Measurements from ENCODE around the gene BTAF1.

Gene BTAF1

GRCh38 chr10:91932737-91933136 lies 9.2 kb downstream of the BTAF1 start:
- H3K27ac Mint-ChIP-seq = no peak overlapping the region
- peaks cover 75% of the 10 kb centered on the region for H3K36me3 Mint-ChIP-seq (ENCODE audit: low read depth)
- H3K9me3 Mint-ChIP-seq = no peaks in the 10 kb centered on the region
- no peak for DNase-seq
- no peak overlapping the region for H3K4me3 Mint-ChIP-seq
- H3K4me1 Mint-ChIP-seq (ENCODE audit: low read depth) = peaks cover 68% of the 10 kb centered on the region
- no peaks in the 10 kb centered on the region for H3K27me3 Mint-ChIP-seq

- DNase-seq = no peak
- Mint-ChIP-seq H3K27me3 (no peaks in the 10 kb centered on the region), H3K4me1 (ENCODE audit: low read depth) (peaks cover 57% of the 10 kb centered on the region), H3K4me3 (no peak overlapping the region), H3K9me3 (no peaks in the 10 kb centered on the region), H3K36me3 (ENCODE audit: low read depth) (peaks cover 82% of the 10 kb centered on the region), H3K27ac (no peak overlapping the region)
Observed at GRCh38 chr10:91935886-91936285, 12.3 kb downstream of the BTAF1 start.

- Mint-ChIP-seq H3K36me3 (ENCODE audit: low read depth) (peaks cover 85% of the 10 kb centered on the region), H3K4me3 (no peak overlapping the region), H3K9me3 (no peaks in the 10 kb centered on the region), H3K4me1 (ENCODE audit: low read depth) (peaks cover 41% of the 10 kb centered on the region), H3K27me3 (no peaks in the 10 kb centered on the region), H3K27ac (no peak overlapping the region)
- DNase-seq = no peak
Observed at GRCh38 chr10:91939653-91940052, 16.1 kb downstream of the BTAF1 start.

GRCh38 chr10:91941426-91941825 lies 17.9 kb downstream of the BTAF1 start:
- Mint-ChIP-seq H3K27ac (no peak overlapping the region), H3K27me3 (no peaks in the 10 kb centered on the region), H3K4me1 (ENCODE audit: low read depth) (peaks cover 47% of the 10 kb centered on the region), H3K36me3 (ENCODE audit: low read depth) (peaks cover 83% of the 10 kb centered on the region), H3K9me3 (no peaks in the 10 kb centered on the region), H3K4me3 (no peak overlapping the region)
- DNase-seq = no peak

GRCh38 chr10:91944880-91945630 lies 21.5 kb downstream of the BTAF1 start:
- H3K36me3 Mint-ChIP-seq (ENCODE audit: low read depth) = peaks cover 83% of the 10 kb centered on the region
- H3K9me3 Mint-ChIP-seq = no peaks in the 10 kb centered on the region
- DNase-seq = no peak
- peaks cover 41% of the 10 kb centered on the region for H3K4me1 Mint-ChIP-seq (ENCODE audit: low read depth)
- no peaks in the 10 kb centered on the region for H3K27me3 Mint-ChIP-seq
- peak overlapping the region; percentile 88 for H3K27ac Mint-ChIP-seq
- H3K4me3 Mint-ChIP-seq = peak overlapping the region; percentile 33

- Mint-ChIP-seq H3K4me1 (ENCODE audit: low read depth) (peaks cover 2% of the 10 kb centered on the region), H3K27ac (peak overlapping the region; percentile 5), H3K36me3 (ENCODE audit: low read depth) (peaks cover 92% of the 10 kb centered on the region), H3K27me3 (no peaks in the 10 kb centered on the region), H3K4me3 (no peak overlapping the region), H3K9me3 (no peaks in the 10 kb centered on the region)
- no peak for DNase-seq
Observed at GRCh38 chr10:91953600-91954160, 30.1 kb downstream of the BTAF1 start.

- Mint-ChIP-seq H3K4me3 (no peak overlapping the region), H3K4me1 (ENCODE audit: low read depth) (no peaks in the 10 kb centered on the region), H3K9me3 (no peaks in the 10 kb centered on the region), H3K27ac (no peak overlapping the region), H3K36me3 (ENCODE audit: low read depth) (peaks cover 91% of the 10 kb centered on the region), H3K27me3 (no peaks in the 10 kb centered on the region)
- no peak for DNase-seq
Observed at GRCh38 chr10:91955114-91955513, 31.5 kb downstream of the BTAF1 start.

GRCh38 chr10:91957091-91957490 lies 33.5 kb downstream of the BTAF1 start:
- H3K27ac Mint-ChIP-seq = peak overlapping the region; percentile 44
- H3K9me3 Mint-ChIP-seq = no peaks in the 10 kb centered on the region
- H3K4me3 Mint-ChIP-seq = no peak overlapping the region
- H3K4me1 Mint-ChIP-seq (ENCODE audit: low read depth) = no peaks in the 10 kb centered on the region
- H3K27me3 Mint-ChIP-seq = no peaks in the 10 kb centered on the region
- no peak for DNase-seq
- H3K36me3 Mint-ChIP-seq (ENCODE audit: low read depth) = peaks cover 92% of the 10 kb centered on the region

- H3K4me1 Mint-ChIP-seq (ENCODE audit: low read depth) = peaks cover 24% of the 10 kb centered on the region
- peaks cover 90% of the 10 kb centered on the region for H3K36me3 Mint-ChIP-seq (ENCODE audit: low read depth)
- DNase-seq = no peak
- no peaks in the 10 kb centered on the region for H3K9me3 Mint-ChIP-seq
- no peak overlapping the region for H3K27ac Mint-ChIP-seq
- H3K4me3 Mint-ChIP-seq = no peak overlapping the region
- no peaks in the 10 kb centered on the region for H3K27me3 Mint-ChIP-seq
Observed at GRCh38 chr10:91969297-91969696, 45.7 kb downstream of the BTAF1 start.

- no peak for DNase-seq
- Mint-ChIP-seq H3K4me3 (peak overlapping the region; percentile 60), H3K4me1 (ENCODE audit: low read depth) (peaks cover 56% of the 10 kb centered on the region), H3K27ac (peak overlapping the region; percentile 94), H3K27me3 (no peaks in the 10 kb centered on the region), H3K9me3 (no peaks in the 10 kb centered on the region), H3K36me3 (ENCODE audit: low read depth) (peaks cover 91% of the 10 kb centered on the region)
Observed at GRCh38 chr10:91974960-91975359, 51.4 kb downstream of the BTAF1 start.

- peak overlapping the region; percentile 94 for H3K27ac Mint-ChIP-seq
- H3K36me3 Mint-ChIP-seq (ENCODE audit: low read depth) = peaks cover 91% of the 10 kb centered on the region
- no peaks in the 10 kb centered on the region for H3K27me3 Mint-ChIP-seq
- peak overlapping the region; percentile 60 for H3K4me3 Mint-ChIP-seq
- no peaks in the 10 kb centered on the region for H3K9me3 Mint-ChIP-seq
- no peak for DNase-seq
- H3K4me1 Mint-ChIP-seq (ENCODE audit: low read depth) = peaks cover 57% of the 10 kb centered on the region
Observed at GRCh38 chr10:91975438-91975837, 51.9 kb downstream of the BTAF1 start.

GRCh38 chr10:91976317-91977051 lies 52.9 kb downstream of the BTAF1 start:
- peak overlapping the region; percentile 94 for H3K27ac Mint-ChIP-seq

GRCh38 chr10:91977491-91977890 lies 53.9 kb downstream of the BTAF1 start:
- Mint-ChIP-seq H3K27ac (no peak overlapping the region), H3K9me3 (no peaks in the 10 kb centered on the region), H3K27me3 (no peaks in the 10 kb centered on the region), H3K36me3 (ENCODE audit: low read depth) (peaks cover 91% of the 10 kb centered on the region), H3K4me3 (no peak overlapping the region), H3K4me1 (ENCODE audit: low read depth) (peaks cover 57% of the 10 kb centered on the region)
- no peak for DNase-seq

More at GRCh38 chr10:91976317-91977051, 52.9 kb downstream of the BTAF1 start:
- H3K4me3 Mint-ChIP-seq = no peak overlapping the region
- peaks cover 91% of the 10 kb centered on the region for H3K36me3 Mint-ChIP-seq (ENCODE audit: low read depth)
- no peaks in the 10 kb centered on the region for H3K9me3 Mint-ChIP-seq
- DNase-seq = no peak
- H3K4me1 Mint-ChIP-seq (ENCODE audit: low read depth) = peaks cover 57% of the 10 kb centered on the region
- H3K27me3 Mint-ChIP-seq = no peaks in the 10 kb centered on the region

GRCh38 chr10:91978585-91978984 lies 55.0 kb downstream of the BTAF1 start:
- Mint-ChIP-seq H3K27me3 (no peaks in the 10 kb centered on the region), H3K4me1 (ENCODE audit: low read depth) (peaks cover 58% of the 10 kb centered on the region), H3K36me3 (ENCODE audit: low read depth) (peaks cover 93% of the 10 kb centered on the region), H3K4me3 (no peak overlapping the region), H3K9me3 (no peaks in the 10 kb centered on the region), H3K27ac (no peak overlapping the region)
- no peak for DNase-seq

GRCh38 chr10:91980319-91980718 lies 56.7 kb downstream of the BTAF1 start:
- H3K4me1 Mint-ChIP-seq (ENCODE audit: low read depth) = peaks cover 49% of the 10 kb centered on the region

More at GRCh38 chr10:91980319-91980718, 56.7 kb downstream of the BTAF1 start:
- peaks cover 99% of the 10 kb centered on the region for H3K36me3 Mint-ChIP-seq (ENCODE audit: low read depth)
- H3K27ac Mint-ChIP-seq = no peak overlapping the region
- H3K4me3 Mint-ChIP-seq = no peak overlapping the region
- no peaks in the 10 kb centered on the region for H3K9me3 Mint-ChIP-seq
- no peaks in the 10 kb centered on the region for H3K27me3 Mint-ChIP-seq
- no peak for DNase-seq
